NCI-H2227 (cell line): ENCODE measurements around the gene CBX6.
"Not testable (repeated sequence)": the region's sequence is repeated elsewhere in the genome, so short reads cannot be mapped to it uniquely, and the experiment has no call there.

Experiments
- DNase-seq: peaks from one replicate; lab custom pipeline; 2025; ENCODE audit not compliant: unreplicated experiment; lab: John Stamatoyannopoulos, UW

CBX6 gene

GRCh38 chr22:38872172-38872830 is at the start of gene CBX6:
CBX6 (minus strand) TSS chr22:38872216; CDS start chr22:38872190, 26 bp downstream.
- peak; percentile 95 for DNase-seq

- DNase-seq, result no peak
Observed at GRCh38 chr22:38921806-38922205, 49.8 kb upstream of the CBX6 start.

- no peak for DNase-seq
Observed at GRCh38 chr22:38921120-38921519, 49.1 kb upstream of the CBX6 start.

GRCh38 chr22:38919631-38920190 is 47.7 kb upstream of the CBX6 start:
- no peak for DNase-seq

- DNase-seq, result no peak
Observed at GRCh38 chr22:38911434-38911833, 39.4 kb upstream of the CBX6 start.

GRCh38 chr22:38907767-38908166 is 35.8 kb upstream of the CBX6 start:
- DNase-seq, result no peak

GRCh38 chr22:38906052-38906451 is 34.0 kb upstream of the CBX6 start:
- no peak for DNase-seq

GRCh38 chr22:38904052-38904617 is 32.1 kb upstream of the CBX6 start:
- not testable (repeated sequence) for DNase-seq

- no peak for DNase-seq
Observed at GRCh38 chr22:38901111-38901641, 29.2 kb upstream of the CBX6 start.

GRCh38 chr22:38900677-38901076 is 28.7 kb upstream of the CBX6 start:
- no peak for DNase-seq

GRCh38 chr22:38891256-38891655 is 19.2 kb upstream of the CBX6 start:
- DNase-seq, result no peak

- DNase-seq, result no peak
Observed at GRCh38 chr22:38890377-38890776, 18.4 kb upstream of the CBX6 start.

GRCh38 chr22:38886333-38886732 is 14.3 kb upstream of the CBX6 start:
- DNase-seq, result no peak

- DNase-seq, result no peak
Observed at GRCh38 chr22:38882972-38883622, 11.1 kb upstream of the CBX6 start.

- no peak for DNase-seq
Observed at GRCh38 chr22:38881997-38882879, 10.2 kb upstream of the CBX6 start.

GRCh38 chr22:38881464-38881871 is 9.5 kb upstream of the CBX6 start:
- DNase-seq, result no peak

GRCh38 chr22:38879961-38880360 is 7.9 kb upstream of the CBX6 start:
- DNase-seq, result no peak

- no peak for DNase-seq
Observed at GRCh38 chr22:38879108-38879729, 7.2 kb upstream of the CBX6 start.

- no peak for DNase-seq
Observed at GRCh38 chr22:38878001-38878400, 6.0 kb upstream of the CBX6 start.

- no peak for DNase-seq
Observed at GRCh38 chr22:38874529-38875222, 2.7 kb upstream of the CBX6 start.
